CD4-positive, alpha-beta T cell treated with Interferon alpha-2 for 1 hour (primary cell): Measurements from ENCODE around the gene CD101.
A peak's percentile ranks its signal among the peaks of the same experiment; 100 is the strongest.
"Not testable (repeated sequence)": the region's sequence is repeated elsewhere in the genome, so short reads cannot be mapped to it uniquely, and the experiment has no call there.

Source experiments
- DNase-seq, 2 donors: peaks; one replicate each; pipeline ENCODE4 v3.0.0-alpha.2; 2020 to 2022

Gene CD101, protein sequence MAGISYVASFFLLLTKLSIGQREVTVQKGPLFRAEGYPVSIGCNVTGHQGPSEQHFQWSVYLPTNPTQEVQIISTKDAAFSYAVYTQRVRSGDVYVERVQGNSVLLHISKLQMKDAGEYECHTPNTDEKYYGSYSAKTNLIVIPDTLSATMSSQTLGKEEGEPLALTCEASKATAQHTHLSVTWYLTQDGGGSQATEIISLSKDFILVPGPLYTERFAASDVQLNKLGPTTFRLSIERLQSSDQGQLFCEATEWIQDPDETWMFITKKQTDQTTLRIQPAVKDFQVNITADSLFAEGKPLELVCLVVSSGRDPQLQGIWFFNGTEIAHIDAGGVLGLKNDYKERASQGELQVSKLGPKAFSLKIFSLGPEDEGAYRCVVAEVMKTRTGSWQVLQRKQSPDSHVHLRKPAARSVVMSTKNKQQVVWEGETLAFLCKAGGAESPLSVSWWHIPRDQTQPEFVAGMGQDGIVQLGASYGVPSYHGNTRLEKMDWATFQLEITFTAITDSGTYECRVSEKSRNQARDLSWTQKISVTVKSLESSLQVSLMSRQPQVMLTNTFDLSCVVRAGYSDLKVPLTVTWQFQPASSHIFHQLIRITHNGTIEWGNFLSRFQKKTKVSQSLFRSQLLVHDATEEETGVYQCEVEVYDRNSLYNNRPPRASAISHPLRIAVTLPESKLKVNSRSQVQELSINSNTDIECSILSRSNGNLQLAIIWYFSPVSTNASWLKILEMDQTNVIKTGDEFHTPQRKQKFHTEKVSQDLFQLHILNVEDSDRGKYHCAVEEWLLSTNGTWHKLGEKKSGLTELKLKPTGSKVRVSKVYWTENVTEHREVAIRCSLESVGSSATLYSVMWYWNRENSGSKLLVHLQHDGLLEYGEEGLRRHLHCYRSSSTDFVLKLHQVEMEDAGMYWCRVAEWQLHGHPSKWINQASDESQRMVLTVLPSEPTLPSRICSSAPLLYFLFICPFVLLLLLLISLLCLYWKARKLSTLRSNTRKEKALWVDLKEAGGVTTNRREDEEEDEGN

DNA sequence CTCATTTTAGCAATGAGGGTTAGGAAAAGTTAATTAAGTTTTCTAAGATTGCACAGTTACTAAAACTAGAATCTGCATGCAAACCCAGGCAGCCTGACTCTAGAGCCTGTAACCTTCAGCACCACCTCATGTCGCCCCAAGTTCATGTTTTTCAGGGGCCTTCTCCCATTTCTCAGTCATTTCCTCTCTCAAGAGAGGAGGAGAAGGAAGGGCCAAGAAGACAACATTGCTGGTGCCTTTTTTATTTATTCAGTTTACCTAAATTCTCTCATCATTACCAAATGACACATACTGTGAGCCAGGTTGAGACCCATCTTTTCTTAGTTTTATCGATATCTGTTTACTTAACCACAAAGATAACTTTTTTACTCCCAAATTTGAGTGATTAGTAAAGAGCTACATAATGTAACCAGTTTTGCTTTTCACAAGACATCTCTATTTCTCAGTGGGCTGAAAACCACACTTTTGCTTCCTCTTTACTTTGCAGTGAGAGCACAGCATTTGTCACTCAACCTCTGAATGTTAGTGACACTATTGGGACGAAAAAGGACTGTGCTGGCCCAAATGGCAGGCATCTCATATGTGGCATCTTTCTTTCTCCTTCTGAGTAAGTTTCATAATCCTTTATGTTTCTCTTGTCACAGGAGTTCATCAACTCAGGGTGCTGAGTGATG, at the start of gene CD101:
TSS of gene CD101 (plus strand) at position 507 of the 674 bp plus-strand sequence. CDS start at position 565, 58 bp downstream.
- peak in 1 of 2 donors; percentile 20 for DNase-seq

DNA sequence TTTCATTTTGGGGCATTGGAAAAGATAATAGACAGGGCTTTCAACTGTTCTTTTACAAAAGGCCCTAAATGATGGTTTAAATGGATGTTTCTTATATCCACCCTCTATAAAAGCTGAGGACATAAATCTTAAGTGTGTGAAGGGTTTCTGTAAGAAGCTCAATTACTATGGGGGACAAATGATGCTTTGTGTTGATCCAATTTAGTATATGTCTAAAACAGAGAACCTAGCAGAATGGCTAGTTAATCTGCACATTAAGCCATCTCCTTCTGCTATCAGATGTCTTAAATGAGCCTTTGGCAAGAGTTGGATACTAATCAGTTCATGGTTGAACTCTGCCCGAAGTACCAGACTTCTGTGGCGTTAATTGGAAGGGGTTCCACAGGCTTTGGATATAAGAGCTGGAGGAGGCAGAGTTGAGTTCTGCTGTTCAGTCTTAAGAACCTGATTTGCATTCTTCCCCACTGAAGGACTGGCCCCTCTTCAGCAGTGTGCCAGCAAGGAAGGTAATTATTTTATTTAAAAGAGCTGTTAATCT, 48.8 kb upstream of the CD101 start:
- no peak for DNase-seq

DNA sequence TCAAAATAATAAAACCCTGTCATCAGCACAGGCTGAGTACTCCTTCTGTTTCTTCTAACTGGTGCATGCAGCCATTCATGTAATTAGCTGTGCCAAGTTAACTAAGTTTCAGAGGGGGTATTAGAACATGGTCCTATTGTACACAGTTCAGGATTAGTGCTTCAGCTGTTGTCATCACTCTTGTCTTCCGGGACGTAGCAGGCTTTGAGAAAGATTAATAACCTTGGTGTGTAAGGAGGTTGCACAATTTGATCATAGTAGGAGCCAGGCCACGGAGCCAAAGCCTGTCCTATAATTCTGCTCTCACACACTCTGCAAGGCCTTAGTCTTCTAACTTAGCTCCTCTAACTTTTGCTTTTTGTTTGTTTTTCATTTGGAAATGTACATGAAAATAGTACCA, 47.1 kb upstream of the CD101 start:
- DNase-seq: no peak

DNA sequence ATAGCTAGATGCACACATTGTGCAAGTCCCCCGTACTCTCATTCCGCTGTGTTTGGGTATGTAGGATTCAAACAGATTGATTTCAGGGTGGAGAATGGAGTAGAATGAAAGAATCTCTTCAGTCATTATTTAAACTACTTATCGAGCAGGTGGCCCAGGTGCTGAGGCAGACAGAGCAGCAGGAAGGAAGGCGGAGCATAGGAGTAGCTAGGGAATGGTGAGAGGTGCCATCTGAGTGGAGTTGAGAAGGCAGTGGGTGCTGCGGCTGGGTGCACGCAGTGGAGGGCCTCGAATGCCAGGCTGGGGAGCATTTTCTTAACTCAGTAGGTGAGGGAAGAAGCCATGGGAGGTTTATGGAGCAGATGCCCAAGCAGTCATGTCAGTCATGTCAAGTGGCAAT, 45.2 kb upstream of the CD101 start:
- DNase-seq: no peak

DNA sequence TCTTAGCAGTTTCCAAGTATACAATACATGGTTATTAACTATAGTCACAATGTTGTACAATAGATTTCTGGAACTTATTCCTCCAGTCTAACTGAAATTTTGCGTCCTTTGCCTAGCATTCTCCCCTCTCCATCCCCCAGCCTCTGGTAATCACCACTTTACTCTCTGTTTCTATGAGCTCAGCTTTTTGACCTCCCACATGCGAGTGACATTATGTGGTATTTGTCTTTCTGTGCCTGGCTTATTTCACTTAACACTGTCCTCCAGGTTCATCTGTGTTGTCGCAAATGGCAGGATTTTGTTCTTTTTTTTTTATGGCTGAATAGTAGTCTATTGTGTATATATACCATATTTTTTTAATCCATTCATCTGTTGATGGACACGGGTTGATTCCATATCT, 43.9 kb upstream of the CD101 start:
- DNase-seq: no peak

DNA sequence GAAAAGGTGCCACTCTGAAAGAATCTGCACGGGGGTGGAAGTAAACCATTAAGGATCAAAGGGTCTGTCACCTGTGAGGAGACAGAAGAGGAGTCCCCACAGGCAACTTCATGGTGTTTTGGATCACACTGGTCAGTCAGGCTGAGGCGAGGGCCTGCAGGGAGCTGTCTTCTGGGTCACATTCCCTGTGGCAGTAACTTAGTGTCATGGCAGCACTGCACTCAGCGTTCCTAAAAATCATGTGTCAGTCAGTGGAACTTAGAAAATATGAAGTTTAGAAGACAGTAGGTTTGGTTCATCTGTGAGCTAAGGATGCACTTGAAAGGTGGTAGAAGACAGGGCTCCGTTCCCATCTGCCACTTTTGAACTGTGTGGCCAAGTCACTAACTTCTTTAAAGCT, 43.5 kb upstream of the CD101 start:
- no peak for DNase-seq

DNA sequence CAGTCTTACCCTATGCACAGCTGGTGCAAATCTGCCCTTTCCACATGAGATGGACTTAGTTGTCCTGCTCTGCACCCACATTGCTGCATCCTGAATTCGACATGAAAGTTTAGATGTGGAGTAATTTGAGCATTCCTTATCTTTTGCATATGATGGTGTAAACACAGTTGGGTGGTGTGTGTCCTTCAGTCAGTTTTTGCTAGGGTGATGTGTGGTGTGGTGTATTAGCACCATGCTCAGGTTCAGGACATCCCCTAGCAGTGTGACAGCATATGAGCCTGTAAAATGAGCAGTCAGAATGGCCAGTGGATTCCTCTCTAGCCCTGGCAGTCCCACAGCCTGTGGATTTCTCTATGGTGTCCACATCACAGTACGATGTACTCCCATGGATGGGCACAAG, 42.6 kb upstream of the CD101 start:
- no peak for DNase-seq

DNA sequence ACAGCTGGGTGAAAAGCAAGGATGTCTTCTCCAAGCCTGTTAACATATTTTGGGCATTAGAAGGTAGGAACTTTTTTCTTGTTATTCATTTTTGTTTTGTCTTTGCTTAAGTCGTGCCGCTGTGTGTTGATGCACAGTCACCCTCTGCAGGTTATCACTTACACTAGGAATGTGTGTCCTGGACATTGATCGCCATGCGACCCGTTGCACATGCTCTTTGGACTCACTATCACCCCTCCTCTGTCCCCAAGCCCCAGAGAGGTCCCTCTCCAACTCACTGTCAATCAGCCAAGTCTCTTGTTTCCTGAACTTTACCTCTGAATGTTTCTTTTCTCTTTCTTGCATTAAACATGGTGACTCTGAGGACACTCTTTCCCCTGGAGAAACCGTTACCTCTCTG, 40.0 kb upstream of the CD101 start:
- DNase-seq: no peak

DNA sequence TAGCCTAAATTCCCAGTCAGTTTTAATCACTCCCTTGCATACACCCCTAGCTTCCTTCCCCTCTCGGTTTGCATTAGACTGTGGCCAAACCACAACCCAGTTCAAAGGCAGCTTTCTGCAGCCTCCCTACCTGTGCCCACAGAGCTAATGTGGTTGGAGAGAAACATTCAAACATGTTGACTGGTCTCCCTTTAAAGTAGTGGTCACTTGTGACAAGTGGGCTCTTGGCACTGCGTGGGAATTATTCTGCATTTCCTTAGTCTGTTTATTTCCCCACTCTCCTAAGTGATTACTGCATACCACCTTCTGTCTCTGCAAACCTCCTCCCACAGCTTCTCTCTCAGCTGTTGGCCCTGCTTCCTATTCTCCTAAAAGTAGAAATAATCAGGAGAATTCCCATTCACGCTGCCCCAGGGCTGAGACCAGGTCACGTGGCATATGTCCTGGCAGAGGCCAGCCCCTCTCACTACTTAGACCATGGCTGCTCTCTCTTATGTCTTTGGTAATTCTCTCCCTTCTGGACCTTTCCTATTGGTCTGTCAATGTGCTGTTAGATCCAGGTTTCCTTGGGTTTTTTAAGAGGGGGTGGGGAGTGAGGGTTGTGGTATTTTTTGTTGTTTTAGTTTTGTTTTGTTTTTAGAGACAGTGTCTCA, 38.4 kb upstream of the CD101 start:
- peak in 1 of 2 donors; percentile 38 for DNase-seq

DNA sequence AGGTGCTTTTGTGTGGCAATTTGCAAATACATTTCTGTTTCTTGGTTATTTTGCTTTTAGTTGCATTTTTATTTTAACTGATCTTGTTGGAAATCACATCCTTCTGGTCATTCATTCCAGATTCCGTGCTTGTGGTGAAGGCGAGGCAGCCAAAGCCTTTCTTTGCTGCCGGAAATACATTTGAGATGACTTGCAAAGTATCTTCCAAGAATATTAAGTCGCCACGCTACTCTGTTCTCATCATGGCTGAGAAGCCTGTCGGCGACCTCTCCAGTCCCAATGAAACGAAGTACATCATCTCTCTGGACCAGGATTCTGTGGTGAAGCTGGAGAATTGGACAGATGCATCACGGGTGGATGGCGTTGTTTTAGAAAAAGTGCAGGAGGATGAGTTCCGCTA, 34.8 kb upstream of the CD101 start:
- DNase-seq: no peak

DNA sequence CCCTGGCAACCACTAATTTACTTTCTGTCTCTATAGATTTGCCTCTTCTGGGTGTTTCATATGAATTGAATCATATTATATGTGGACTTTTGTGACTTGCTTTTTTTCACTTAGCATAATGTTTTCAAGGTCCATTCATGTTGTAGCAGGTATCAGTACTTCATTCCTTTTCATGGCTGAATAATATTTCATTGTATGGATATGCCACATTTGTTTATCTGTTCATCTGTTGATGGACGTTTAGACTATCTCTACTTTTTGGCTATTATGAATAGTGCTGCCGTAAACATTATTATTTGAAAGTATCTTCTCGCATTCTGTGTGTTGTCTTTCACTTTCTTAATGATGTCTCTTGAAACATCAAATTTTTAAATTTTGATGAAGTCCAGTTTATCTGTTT, 32.8 kb upstream of the CD101 start:
- no peak for DNase-seq

DNA sequence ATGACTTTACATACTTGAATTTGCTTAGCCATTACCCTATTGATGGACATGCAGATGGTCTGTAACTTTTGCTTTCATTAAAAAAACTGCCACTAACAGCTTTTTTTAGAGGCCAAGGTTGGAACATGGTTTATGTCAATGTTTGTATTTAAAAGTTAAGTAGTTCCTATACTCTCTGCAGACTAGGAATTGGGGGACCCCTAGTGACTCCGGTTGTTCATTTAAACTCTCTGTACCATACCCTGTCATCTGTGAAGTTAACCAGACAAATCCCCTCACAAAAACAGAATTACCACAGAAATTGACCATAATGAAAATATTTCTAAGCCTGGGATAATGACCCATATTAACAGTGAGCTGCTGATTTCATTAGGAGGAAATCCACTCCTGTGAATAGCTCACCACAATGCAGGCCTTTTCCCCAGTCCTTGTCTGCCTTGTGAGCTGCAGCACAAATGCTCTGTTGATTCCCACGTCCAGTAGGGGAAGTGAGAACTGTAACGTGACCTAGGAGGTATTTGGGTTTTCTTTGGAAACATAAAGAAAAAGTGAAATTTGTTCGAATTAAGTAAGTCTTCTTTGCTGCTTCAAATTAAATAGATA, 30.2 kb upstream of the CD101 start:
- DNase-seq: no peak

DNA sequence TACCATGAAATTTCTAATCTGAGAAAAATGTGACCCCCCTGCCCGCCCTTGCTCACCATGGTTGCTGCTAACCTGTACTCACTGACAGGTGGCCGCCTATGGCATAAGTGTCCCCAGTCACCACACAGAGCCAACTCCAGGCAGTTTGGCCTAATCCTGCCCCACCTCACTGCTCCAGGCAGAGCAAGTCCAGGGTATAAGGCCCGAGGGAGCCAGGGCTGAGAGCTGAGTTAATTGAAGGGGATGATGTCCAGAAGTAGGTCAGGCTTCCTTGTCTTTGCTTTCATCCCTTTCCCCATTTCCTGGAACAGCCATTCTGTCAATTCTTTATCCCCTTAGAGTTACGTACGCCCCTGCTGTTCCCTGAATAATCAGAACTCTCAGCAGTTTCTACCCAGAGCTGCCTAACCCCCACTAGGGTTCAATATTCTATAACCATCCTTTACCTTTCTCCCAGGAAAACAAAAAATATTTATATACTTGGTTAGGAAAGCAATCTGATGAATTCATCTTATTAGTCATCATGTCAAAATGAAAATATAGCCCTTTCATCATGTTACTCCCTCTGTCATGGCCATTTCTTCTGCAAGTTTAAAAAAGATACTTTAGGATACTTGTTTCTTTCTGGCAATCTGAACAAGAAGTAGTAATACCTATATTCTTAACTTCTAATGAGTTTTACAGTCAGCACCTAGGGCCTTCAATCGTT, 29.4 kb upstream of the CD101 start:
- no peak for DNase-seq

DNA sequence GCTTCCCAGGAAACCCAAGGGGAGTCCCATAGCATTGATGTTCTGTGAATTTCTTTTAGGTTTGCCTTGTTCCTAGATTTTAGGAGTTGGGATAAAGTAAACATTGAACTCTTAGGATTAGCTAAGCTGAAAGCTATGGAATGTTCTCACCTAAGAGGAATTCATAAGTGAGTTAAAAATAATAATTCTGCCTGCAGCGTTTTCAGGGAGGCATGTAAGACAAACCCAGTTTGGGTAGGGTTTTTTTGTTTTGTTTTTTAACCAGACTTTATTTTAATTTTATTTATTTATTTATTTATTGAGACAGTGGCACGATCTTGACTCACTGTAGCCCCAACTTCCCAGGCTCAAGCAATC, 28.9 kb upstream of the CD101 start:
- DNase-seq: no peak

DNA sequence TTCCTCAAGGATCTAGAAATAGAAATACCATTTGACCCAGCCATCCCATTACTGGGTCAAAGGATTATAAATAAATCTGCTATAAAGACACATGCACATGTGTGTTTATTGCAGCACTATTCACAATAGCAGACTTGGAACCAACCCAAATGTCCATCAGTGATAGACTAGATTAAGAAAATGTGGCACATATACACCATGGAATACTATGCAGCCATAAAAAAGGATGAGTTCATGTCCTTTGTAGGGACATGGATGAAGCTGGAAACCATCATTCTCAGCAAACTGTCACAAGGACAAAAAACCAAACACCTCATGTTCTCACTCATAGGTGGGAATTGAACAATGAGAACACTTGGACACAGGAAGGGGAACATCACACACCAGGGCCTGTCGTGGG, 21.3 kb upstream of the CD101 start:
- DNase-seq: not testable (repeated sequence)

DNA sequence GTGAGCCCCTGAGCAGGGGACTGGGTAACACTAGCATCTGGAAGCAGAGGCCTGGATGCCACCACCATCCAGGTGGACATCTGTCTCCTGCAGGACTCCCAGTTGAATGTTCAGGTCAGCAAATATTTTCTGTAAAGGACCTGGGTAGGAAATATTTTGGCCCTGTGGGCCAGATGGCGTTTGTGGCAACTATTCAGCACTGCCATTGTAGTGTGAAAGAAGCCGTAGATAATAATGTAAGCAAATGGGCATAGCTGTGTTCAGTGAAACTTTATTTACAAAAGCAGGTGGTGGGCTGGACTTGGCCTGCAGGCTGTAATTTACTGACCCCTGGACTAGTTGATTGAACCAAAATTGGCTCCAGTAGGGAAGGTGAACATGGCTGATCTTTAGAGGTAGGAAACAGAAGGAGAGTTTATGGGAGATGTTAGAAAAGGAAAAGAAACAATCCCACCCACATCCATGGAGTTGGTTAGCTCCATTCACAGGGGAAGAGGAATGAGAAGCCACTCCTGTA, 20.0 kb upstream of the CD101 start:
- no peak for DNase-seq

DNA sequence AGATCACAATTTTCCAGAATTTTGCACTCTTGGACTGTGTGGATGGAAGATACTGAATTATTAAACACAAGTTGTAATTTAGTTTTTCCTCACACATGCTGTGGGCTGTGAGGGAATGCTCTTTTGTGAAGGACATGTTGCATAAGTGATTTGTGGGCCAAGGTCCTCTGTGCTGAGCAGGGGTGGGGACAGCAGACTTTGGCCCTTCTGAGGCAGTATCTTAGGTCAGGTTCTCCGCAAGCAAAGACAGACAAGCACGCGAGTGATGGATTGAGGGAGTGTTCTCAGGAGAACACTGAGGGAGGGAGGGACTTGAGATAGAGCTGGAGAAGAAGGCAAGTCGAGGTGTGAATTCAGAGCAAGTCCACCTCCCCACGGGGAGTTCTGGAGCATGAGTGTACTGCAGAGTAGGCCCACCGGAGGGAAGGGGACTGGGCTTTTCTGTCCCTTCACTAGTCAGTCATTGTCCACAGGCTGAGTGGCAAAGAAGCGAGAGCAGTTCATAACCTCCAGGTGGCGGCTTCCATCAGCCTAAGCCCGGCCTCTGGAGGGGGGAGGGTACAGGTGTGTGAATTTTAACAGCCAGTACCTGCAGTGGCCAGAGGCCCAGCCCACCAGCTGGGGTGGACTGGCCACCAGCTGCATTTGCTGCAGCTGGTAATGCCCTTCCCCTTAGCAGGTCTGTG, 19.1 kb upstream of the CD101 start:
- no peak for DNase-seq

DNA sequence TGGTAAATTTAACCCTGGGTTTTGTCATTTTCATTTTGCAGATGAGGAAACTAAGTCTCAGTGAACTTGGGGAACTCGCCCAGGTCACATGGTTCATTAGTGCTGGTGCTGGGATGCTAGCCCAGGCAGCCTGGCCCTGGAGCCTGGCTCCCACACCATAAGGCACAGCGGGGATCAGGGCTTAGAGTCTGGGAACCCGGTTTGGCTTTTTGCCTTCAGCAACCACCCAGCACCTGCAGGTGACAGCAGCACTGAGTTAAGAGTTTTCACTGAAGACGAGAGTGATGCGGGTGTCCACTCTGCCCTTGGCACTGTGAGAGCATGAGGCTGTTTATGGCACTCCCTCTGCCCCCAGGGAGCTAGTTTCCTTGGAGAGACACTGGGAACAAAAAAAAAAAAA, 18.4 kb upstream of the CD101 start:
- DNase-seq: no peak

DNA sequence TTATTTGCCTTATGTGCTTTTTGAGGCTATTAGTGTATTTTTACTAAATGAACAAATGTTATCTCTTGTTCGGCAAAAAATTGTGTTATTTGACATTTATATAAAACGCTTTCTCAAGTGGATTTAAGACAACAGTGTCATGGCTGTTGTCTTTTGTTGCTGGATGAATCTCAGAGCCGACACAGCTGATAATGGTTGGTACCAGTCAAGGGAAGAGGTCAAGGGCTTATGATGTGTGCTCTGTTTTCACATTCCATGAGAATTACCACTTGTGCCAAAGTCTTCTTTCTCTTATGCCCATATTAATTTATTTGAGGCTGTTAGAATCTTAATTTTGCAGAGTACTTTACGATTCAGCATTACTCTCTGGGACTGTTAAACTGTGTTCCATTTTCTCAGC, 17.9 kb upstream of the CD101 start:
- no peak for DNase-seq

DNA sequence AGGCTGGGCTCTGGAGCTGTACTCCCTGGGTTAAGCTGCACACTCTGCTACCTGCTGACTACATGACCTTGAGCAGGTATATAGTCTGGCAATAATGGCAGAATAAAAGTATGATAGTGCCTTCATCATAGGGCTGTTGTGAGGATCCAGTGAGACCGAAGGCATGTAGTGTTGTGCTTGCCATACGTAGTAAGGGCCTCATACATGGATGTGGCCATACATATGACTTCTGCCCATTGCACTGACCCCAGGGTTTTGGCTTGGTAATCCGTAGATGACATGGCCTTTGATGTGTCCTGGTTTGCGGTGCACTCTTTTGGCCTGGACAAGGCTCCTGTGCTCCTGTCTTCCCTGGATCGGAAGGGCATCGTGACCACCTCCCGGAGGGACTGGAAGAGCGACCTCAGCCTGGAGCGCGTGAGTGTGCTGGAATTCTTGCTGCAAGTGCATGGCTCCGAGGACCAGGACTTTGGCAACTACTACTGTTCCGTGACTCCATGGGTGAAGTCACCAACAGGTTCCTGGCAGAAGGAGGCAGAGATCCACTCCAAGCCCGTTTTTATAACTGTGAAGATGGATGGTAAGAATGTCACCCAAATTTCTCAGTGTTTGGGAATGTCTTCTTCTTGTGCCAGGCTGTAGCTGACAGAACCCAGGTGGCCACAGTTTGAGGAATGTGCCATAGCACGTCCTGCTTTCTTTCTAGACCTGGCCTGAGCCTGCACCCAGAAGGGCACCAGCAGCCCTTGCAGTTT, 17.0 kb upstream of the CD101 start:
- DNase-seq: no peak
